GM21381 (cell line): ENCODE measurements around the gene LPAR2.
"Not testable (repeated sequence)": the region's sequence is repeated elsewhere in the genome, so short reads cannot be mapped to it uniquely, and the experiment has no call there.

Experiments used
- ATAC-seq: cut with Tn5 transposase; IDR thresholded peaks from one replicate; pipeline ENCODE4 v1.9.1; 2021; ENCODE audit warnings: mild to moderate bottlenecking, moderate library complexity; ENCODE audit not compliant: unreplicated experiment

The LPAR2 gene

DNA sequence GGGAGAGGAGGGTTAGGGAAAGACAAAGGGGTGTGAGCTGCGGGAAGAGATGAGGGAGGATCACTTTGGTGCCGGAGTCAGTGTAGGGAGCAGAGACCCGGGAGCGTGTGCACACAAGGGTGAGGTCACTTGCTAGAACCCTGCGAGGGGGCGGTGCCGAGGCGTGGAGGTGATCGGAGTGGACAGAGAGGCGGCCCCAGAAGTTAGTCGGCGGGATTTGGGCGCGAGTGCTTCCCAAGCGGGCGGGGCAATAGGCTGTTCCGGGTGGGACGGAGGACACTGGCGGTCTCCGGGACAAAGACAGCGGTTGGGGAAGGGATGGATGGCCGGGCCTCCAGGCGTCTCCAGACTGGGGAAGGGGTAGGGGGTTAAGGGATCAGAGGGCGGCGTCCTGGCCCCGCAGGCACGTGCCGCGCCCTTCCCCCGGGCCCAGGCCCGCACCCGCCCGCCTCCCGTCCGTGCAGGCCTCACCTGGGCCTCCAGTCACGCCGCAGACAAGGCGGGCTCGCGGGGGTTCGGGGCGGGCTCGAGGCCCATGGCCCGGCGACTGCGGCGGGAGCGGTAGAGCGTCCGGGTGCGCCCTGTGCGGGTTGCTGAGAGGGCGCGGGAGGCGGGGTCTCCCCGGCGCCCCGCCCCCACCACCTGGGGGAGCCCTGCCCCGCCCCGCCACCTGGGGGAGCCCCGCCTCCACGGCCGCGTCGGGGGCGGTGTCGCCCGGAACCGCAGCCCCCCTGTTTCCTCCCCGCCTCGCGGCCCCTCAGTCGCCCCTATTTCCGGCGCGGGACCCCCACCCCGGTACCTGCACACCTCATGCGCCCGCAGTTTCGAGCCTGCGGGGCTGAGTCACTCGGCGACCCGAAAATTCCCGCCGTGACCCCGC, at the start of gene LPAR2:
TSS of gene LPAR2 (minus strand) at position 600 of the 880 bp plus-strand sequence. CDS start 945 bp downstream, outside the sequence.
- ATAC-seq, result peak; percentile 54

DNA sequence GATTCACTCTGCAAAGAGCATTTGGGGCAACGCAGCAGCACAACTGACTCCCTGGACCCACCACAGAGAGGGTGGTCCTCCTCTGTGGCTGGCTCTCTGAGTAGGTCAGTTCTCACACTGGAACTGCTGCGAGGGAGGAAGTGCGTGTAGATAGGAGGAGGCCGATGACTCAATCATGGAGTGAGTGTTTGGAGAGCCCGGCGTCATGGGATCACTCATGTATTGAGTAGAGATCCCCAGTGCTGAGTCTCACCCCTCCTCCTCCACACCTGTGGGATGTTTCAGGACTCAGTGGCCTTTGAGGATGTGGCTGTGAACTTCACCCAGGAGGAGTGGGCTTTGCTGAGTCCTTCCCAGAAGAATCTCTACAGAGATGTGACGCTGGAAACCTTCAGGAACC, 49.6 kb upstream of the LPAR2 start:
- ATAC-seq, result no peak

DNA sequence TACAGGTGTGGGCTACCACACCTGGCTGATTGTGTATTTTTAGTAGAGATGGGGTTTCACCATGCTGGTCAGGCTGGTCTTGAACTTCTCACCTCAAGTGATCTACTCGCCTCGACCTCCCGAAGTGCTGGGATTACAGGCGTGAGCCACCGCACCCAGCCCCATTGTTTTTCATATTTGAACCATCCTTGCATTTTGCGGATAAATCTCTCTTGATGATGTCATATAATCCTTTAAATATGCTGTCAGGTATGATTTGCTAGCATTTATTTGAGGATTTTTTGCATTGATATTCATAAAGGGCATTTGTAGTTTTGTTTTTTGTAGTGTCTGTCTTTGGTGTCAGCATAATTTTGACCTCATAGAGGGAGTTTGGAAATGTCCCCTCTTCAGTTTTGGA, 46.3 kb upstream of the LPAR2 start:
- no peak for ATAC-seq

DNA sequence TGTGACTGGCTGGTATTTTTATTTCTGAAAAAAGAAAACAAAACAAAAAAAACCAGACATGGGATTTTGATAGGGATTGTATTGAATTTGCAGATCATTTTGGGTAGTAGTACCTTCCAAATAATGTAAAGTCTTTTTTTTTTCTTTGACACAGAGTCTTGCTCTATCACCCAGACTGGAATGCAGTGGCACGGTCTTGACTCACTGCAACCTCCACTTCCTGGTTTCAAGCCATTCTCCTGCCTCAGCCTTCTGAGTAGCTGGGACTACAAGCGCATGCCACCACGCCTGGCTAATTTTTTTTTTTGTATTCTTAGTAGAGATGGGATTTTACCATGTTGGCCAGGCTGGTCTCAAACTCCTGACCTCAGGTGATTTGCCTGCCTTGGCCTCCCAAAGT, 44.8 kb upstream of the LPAR2 start:
- ATAC-seq, result no peak

DNA sequence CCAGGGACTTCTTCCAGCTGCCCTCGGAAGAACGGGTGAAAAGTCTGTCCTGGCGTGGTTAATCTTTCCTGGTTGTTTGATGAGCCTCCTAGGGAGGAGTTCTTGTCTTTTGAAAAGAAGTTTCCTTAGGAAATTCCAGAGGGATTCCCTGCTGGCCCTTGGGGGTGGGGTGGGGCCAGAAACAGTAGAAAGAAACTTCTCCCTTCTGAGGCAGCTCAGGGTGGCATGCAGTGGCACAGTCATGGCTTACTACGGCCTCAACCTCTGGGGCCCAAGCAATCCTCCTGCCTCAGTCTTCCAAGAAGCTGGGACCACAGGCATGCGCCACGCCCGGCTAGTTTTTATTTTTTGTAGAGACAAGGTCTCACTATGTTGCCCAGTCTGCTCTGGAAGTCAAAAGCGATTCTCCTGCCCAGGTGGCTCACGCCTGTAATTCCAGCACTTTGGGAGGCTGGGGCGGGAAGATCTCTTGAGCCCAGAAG, 42.1 kb upstream of the LPAR2 start:
- ATAC-seq, result no peak

DNA sequence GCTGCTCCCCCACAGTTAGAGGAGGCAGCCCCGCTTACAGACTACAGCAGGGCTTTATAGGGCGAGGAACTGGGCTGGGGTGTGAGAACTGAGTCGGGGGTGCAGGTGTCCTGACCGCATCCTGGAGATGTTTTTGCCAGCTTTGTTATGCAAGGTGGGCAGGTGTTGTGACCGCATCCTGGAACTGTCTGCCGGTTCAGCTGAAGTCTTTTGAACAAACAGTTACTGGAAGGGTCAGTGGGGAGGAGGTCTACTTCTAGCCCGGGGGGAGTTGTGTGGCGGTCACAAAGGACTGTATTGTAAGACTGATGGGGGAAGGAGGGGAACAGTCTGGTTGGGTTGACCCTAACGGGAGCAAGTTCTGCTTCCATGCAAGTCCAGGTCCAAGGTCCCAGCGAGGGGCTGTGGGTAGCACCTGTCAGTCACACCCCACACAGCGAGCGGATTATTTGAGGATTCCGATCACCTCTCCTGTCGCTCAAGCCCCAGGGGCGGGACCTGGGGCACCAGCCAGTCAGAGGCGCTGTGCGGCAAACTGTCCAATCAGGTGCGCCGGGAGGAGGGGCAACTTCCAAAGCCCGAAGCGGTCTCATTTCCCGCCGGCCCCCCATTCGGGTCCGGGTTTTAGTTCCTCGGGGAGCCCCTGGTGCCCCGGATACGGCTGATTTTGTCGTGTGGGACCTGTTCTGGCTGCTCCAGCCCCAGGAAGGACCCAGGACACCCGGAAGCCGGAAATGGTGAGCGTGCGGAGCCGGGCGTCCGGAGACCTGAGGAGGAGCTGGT, 40.4 kb upstream of the LPAR2 start, which contains the start of gene ZNF101:
TSS of gene ZNF101 (plus strand) at position 610 of the 783 bp plus-strand sequence. CDS start at position 735, 125 bp downstream.
- ATAC-seq, result peak; percentile 59

DNA sequence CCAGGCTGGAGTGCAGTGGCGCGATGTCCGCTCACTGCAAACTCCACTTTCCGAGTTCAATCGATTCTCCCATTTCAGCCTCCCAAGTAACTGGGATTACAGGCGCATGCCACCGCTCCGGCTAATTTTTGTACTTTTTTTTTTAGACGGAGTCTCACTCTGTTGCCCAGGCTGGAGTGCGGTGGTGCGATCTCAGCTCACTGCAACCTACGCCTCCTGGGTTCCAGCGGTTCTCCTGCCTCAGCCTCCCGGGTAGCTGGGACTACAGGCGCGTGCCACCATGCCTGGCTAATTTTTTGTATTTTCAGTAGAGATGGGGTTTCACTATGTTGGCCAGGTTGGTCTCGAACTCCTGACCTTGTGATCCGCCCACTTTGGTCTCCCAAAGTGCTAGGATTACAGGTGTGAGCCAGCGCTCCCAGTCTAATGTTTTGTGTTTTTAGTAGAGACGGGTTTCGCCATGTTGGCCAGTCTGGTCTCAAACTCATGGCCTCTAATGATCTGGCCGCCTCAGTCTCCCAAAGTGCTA, 37.5 kb upstream of the LPAR2 start:
- ATAC-seq, result not testable (repeated sequence)

DNA sequence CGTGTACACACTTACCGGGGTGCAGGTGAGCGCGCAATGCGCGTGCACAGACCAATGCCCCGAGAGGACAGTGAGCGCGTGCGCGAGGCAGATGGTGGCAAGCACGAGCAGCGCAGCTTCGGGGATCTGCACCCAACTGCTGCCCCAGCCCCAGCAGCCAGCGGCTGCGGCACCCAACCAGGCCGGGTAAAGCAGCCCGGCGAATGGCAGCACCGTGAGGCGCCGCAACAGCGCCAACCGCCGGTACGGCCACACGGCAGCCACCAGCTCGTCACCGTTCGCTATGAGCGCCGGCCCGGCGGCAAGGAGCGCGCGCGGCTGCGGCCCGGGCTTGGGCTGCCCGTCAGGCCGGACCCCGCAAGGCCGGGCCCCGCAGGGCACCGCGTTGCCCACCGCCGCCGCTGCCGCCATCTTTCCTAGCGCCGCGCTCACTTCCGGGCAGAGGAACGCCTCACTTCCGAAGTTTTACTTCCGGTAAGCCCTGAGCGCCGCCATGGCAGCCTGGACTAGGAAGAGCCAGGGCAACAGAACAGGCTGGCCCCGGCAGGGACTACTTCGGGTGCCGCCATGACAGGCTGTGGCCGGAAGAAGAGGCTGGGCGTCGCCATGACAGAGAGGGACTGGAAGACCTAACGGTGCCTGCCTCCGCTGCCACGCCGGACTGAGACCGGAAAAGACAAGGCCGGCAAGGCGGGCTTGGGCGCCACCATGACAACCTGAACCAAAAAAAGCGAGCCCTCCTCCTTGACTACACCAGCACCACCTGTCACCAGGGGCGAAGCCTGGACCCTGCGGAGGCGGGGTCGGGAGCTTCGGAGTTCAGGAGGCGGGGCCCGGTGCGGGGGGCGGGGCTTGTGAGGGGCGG, 35.5 kb upstream of the LPAR2 start, which contains the start of gene ATP13A1:
TSS of gene ATP13A1 (minus strand) at position 421 of the 865 bp plus-strand sequence. CDS start at position 411, 10 bp downstream.
- peak; percentile 63 for ATAC-seq

DNA sequence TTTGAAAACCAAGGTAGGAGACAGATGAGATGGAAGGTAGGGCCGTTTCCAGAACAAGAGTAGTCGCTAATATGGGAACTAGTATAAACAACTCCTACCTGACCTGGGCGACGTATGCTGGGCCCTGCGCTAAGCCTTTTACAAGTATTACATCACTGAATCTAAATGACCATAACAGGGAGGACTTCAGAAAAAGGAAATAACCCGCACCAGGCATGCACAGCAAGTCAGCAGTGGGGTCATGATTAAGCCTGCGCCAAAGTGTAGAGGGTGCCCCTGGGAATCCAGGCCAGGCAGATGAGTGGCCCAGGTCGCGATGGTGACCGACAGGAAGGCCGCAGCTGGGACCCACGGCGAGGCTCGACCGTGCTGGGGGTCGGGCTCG, 34.8 kb upstream of the LPAR2 start:
- ATAC-seq, result no peak

DNA sequence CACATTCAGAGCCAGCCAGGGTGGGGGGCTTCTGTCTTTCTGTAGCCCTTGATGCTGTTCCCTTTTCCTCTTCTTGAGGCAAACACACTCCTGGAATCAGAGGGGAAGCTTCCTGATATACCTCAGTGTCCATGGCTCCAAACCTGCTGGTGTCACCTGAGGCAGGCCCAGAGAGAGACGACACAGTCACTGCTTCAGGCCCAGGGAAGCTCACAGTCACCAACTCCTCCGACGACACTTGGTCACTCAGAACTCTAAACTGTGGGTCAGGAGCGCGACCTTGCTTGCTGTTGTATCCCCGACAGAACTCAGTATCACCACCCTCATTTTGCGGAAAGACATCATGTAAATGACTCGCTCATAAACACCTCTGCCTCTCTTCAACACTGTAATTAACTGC, 34.3 kb upstream of the LPAR2 start:
- no peak for ATAC-seq

DNA sequence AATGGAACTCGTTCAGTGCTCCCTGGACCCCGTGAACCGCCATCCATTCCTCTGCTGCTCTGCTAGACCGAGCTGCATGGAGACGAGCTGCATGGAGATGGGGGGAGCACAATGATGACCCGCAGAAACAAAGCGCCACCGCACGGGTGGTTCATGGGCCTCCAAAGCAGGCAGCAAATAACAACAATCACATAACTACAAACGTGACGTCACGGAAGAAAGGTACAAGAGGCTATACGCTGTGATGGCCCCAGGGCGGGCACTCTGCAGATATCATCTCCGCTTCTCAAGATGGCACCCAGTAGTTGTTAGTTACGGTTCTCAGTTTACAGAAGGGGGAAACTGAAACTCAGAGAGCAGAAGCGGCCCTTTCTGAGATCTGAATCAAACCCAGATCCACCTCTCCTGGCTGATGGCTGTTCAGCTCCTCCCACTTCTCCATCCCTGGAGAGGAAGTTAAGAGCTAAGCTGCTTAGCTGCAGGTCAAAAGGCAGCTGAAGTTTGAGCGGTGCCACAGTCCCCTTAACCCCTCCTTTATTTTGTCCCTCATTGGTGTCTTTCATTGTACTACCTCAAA, 33.7 kb upstream of the LPAR2 start:
- ATAC-seq, result peak; percentile 44

DNA sequence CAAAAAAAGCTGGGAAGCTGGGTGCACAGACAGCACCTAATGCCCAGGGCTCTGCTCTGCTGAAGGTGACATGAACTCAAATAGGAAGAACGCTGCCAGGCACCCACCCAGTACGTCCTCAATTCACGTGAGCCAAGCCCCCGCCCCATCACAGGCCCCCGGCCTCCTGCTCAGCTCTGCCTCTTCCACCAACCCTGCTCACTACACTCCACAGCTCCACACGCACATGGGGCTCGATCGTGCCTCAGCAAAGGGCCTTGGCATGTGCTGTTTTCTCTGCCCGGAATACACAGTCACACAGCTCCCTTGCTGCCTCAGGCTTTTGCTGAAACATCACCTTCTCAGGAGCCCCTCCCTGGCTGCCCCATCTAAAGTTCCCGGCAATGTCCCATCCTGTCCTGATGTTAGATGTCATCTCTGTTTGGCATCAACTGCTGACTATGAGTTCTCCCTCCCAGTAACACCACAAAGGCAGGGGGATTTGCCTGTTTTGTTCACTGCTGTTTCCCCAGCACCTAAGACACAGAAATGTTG, 33.2 kb upstream of the LPAR2 start:
- ATAC-seq, result no peak

DNA sequence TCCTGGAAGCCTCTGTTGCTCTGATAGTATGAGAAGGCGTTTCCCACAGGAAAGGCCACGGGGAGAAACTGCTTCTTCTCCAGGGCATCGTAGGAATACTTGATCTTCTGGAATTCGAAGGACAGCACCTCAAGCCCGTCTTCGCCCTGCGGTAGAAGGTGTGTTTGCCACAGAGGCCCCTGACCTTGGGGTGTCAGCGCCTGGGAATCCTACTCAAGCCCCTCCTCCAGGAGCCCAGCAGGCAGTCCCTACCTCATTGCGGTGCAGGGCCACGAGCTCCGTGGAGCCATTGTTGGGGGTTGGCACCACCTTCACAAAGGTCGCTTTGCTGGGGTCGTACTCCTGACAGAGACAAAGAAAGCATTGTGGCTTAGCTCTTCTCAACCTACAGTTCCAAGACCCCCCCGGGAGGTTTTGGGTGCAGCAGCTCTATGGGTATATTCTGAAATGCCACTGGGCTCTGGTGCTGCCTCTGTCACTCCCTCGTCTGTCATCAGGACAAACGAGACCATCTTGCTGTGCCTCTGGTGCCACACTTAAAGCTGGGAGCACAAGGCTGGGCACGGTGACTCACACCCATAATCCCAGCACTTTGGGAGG, 31.7 kb upstream of the LPAR2 start:
- ATAC-seq, result no peak

DNA sequence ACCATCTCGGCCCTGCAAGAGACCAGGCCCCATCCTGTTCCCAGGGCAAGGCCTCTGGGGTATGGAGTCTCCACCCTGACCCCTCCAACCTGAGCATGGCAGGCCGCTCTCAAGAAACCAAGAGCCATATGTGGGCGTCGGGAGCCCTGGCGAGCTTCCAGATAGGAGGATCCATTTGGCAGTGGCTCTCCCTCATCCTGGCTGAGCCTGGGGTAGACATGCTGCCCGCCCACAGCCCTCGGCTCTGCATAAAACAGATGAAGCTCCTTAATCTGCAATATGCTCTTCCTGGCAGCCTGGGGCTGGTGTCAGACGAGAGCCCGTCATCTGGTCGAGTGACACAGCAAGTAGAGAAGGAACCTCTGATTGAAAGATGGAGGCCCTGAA, 29.4 kb upstream of the LPAR2 start:
- no peak for ATAC-seq

DNA sequence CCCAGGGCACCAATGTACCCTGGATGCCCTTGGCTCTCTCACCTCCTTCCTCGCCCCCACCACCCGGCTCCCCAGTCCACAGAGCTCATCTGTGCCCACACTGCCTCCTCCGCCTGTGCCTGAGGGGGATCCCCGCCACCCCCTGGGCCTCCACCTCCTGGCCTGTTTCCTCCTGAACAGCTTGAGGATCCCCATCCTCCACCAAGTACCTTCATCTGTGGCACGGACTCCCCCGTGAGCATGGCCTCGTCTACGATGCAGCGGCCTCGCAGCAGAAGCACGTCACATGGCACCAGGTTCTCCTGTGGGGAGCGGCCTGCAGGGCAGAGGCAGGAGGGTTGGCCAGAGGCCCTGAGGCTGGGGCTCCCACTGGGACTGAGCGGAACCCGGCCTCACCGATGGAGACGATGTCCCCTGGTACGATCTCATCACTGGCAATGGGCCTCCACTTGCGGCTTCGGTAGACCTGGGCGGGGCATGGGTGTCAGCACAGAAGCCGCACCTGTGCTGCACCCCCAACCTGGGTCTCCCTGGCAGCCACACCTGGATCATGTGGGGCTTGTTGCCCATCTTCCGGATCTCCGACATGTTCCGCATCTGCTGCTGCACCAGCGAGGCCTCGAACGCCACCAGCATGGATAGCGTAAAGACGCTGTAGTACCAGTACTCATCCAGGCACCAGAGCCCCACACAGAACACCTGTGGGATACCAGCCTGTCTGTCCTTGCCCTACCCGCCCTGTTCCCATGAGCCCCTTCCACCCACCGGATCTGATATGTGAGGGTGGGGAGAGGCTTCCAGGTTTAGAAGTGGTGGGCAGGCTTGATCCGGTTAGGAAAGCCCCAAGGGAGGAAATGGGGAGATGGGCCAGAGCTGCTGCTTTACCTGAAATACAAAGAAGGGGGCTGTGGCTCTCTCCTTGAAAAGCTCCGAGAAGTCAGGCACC, 28.7 kb upstream of the LPAR2 start:
- no peak for ATAC-seq

DNA sequence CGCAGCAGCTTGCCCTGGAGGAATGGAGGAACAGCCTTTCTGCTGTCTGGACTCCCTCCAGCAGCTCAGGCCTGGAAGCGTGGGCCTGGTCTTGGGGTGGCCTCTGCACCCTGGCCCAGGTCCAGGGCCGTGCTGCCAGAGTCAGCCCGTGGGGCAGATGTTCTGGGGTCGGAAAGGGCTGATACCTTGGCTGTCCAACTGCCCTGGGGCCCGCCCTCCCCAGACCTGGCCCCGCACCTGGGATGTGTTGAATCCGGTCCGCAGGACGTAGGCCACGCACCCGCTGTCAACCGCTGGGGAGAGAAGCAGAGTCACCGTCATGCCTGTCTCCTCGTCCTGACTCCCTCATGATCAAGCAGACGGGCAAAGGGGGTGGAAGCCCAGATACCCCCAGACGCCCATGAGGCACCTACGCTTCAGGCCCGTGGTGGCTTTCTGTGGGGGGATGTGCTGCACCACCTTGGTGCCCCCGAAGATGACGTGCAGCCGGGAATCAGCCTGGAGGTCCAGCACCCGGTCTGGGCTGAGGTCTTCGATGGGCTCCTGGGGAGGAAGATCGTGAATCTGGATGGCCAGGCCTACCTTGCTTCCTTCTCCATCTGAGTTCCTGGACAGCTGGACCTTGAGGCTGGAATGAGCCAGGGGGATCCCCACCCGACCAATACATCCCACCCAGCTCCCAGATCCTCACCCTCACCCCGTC, 27.8 kb upstream of the LPAR2 start:
- no peak for ATAC-seq

DNA sequence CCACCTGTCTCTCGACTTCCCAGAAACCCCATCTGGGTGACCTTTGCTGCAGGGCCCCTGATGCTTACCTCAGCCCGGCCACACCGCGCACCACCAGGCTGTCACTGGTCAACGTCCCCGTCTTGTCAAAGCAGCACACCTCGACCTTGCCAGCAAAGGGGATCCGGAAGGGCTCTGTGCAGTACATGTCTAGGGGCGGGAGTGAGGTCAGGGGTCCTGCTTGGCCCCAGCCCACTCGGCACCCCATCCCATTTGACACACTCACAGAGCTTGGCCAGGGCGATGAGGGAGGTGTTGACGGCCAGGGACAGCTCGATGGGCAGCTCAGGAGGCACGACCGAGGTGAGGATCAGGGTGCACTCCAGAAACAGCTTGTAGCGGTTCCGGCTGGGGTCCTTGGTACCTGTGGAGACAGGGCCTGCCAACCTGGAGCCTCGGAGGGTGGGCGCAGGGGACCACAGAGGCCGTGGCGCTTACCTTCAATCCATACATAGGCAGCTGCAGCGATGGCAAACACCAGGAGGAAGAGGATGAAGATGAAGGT, 27.1 kb upstream of the LPAR2 start:
- ATAC-seq, result no peak
